Measurements from ENCODE around the gene STOML2. TPM values are rescaled to one million over a fixed set of nuclear protein-coding genes. Genes with fewer than 3 reads are reported as not detected.

The STOML2 gene
- total RNA-seq, 1 experiment from 2014 or later: 192 TPM

GRCh38 chr9:35115680-35116538 lies 13.0 kb upstream of the STOML2 start, which contains the start of gene ATOSB:
ATOSB (minus strand) TSS chr9:35115862; CDS start chr9:35108274, 7,588 bp downstream.
- no peaks in the 10 kb centered on the region for H4K20me1 ChIP-seq (ENCODE audit: control insufficient read depth, insufficient read depth, insufficient read length)
- H3K9ac ChIP-seq (ENCODE audit: extremely low read depth, insufficient read length, low read length): peak within 1 kb of the TSS; percentile 31
- H2AFZ ChIP-seq (ENCODE audit: low read length): no peak within 1 kb of the TSS
- Mint-ChIP-seq H3K4me3 (peak within 1 kb of the TSS; percentile 87 to 94), H3K4me1 (peaks cover 36 to 38% of the 10 kb centered on the region in 2 experiments), H3K27ac (peak within 1 kb of the TSS; percentile 92 to 98 (median 96)), H3K27me3 (ENCODE audit: low read depth) (0 out of 2 replicates have a peak, but pooled peaks cover 4% of the 10 kb centered on the region), H3K36me3 (ENCODE audit: insufficient read depth in 1 of 3, low read depth in 3 of 3) (no peaks in the 10 kb centered on the region), H3K9me3 (no peaks in the 10 kb centered on the region)
- H3K18ac ChIP-seq (ENCODE audit: insufficient read length, low read depth, low read length): peak within 1 kb of the TSS; percentile 60
- no peaks in the 10 kb centered on the region for H3K79me1 ChIP-seq (ENCODE audit: insufficient read depth, low read depth, low read length, poor library complexity, severe bottlenecking)
- H2AK5ac ChIP-seq (ENCODE audit: insufficient read length, low read length): no peak within 1 kb of the TSS
- TF ChIP-seq CTCF (conservative IDR thresholded peaks at IDR 0.05): no peak
- H3K9me3 ChIP-seq (ENCODE audit: control insufficient read depth, low read depth, low read length): no peaks in the 10 kb centered on the region
- H3K4me2 ChIP-seq (ENCODE audit: insufficient read depth, insufficient read length, low read length): peak within 1 kb of the TSS; percentile 96
- no peak within 1 kb of the TSS for H2BK20ac ChIP-seq (ENCODE audit: low read depth, low read length, poor library complexity, severe bottlenecking)
- no peak within 1 kb of the TSS for H2BK12ac ChIP-seq (ENCODE audit: insufficient read length, low read depth, low read length)
- H3K27ac ChIP-seq (ENCODE audit: insufficient read length, low read depth, low read length): no peak within 1 kb of the TSS
- H3K4me1 ChIP-seq (ENCODE audit: insufficient read depth, low read length): peaks cover 2% of the 10 kb centered on the region; the same call in 1 of the 2 replicates
- DNase-seq: peak; percentile 100
- no peak within 1 kb of the TSS for H4K91ac ChIP-seq (ENCODE audit: insufficient read length, low read depth, low read length)
- H3K23ac ChIP-seq (ENCODE audit: insufficient read length, low read depth, low read length): no peak within 1 kb of the TSS
- no peaks in the 10 kb centered on the region for H3K27me3 ChIP-seq (ENCODE audit: insufficient read depth, low read length)
- peaks cover 18% of the 10 kb centered on the region for H3K23me2 ChIP-seq (ENCODE audit: insufficient read length, low read depth, low read length, poor library complexity, severe bottlenecking)
- no peak within 1 kb of the TSS for H3K56ac ChIP-seq (ENCODE audit: insufficient read length, low read depth, low read length)
- no peak within 1 kb of the TSS for H2BK15ac ChIP-seq (ENCODE audit: low read depth, low read length)
- H2BK5ac ChIP-seq (ENCODE audit: insufficient read length, low read length): no peak within 1 kb of the TSS
- H3K14ac ChIP-seq (ENCODE audit: insufficient read depth, low read length): peak within 1 kb of the TSS; percentile 89; the same call in 1 of the 2 replicates
- no peak within 1 kb of the TSS for H2BK120ac ChIP-seq (ENCODE audit: low read depth, low read length, poor library complexity, severe bottlenecking)
- no peak within 1 kb of the TSS for H3T11ph ChIP-seq (ENCODE audit: low read length)
- H3K4ac ChIP-seq (ENCODE audit: low read depth, low read length): no peak within 1 kb of the TSS
- H3K79me2 ChIP-seq (ENCODE audit: insufficient read depth, low read length): no peaks in the 10 kb centered on the region
- no CpG with 5 or more reads among the region's 54 CpGs for WGBS (ENCODE audit: extremely low coverage, insufficient read length, low lambda C conversion rate)
- H4K8ac ChIP-seq (replicated peaks; ENCODE audit: insufficient read length, low read depth, low read length): no peak within 1 kb of the TSS
- no peak within 1 kb of the TSS for H4K5ac ChIP-seq (ENCODE audit: insufficient read length, low read depth, low read length)

Data from H9 (cell line).